Measurements from ENCODE around the gene XPO5. TPM values are rescaled to one million over a fixed set of nuclear protein-coding genes. Genes with fewer than 3 reads are reported as not detected.

Gene XPO5
- total RNA-seq: 100 to 1,000 TPM; 109 to 110 TPM

GRCh38 chr6:43575772-43576551, at the start of gene XPO5, which contains the start of gene POLH:
TSS of gene XPO5 (minus strand) at chr6:43576038. CDS start at chr6:43575864, 174 bp downstream.
TSS of gene POLH (plus strand) at chr6:43576185. CDS start at chr6:43582320, 6,135 bp downstream.
- H3K9me3 Mint-ChIP-seq: no peaks in the 10 kb centered on the region
- H3K27ac Mint-ChIP-seq: peak within 1 kb of the TSS; percentile 89 to 97
- ATAC-seq: peak; percentile 94 to 95
- peaks cover 36 to 57% of the 10 kb centered on the region in 2 donors for H3K36me3 Mint-ChIP-seq
- DNase-seq (ENCODE audit: low spot score in 2 of 2): peak; percentile 91 to 93

DNA sequence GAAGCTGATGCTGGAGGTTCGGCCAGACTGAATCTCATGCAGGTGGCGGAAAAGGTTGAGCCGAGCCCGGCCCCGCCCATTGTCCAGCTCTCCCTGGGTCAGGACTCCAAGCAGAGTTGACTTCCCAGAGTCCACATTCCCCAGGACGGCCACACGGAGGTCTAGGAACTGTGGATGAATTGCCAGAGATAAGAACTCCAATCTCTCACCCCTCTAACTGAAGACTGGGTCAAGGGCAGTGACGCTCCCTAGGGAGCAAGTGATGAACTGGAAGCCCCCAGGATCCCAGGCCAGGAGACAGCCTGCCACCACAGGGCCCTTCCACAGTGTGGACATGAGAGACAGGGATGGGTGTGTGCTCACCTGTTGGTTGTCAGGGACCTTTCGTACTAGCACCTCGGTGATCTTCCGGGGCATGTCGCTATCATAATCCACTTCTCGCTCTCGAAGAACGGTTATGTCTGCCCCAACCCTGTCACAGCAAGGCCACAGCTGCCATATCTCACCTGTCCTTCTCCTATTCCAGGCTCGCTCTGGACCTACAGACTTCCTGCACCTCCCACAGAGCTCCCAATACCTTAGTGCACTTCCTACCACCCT, 49.7 kb upstream of the XPO5 start:
- Mint-ChIP-seq H3K36me3 (peaks cover 23 to 43% of the 10 kb centered on the region in 2 donors), H3K27ac (peak overlapping the region in 1 of 2 donors; percentile 98), H3K9me3 (no peaks in the 10 kb centered on the region)
- DNase-seq (ENCODE audit: low spot score in 2 of 2) (no peak), ATAC-seq (no peak)

DNA sequence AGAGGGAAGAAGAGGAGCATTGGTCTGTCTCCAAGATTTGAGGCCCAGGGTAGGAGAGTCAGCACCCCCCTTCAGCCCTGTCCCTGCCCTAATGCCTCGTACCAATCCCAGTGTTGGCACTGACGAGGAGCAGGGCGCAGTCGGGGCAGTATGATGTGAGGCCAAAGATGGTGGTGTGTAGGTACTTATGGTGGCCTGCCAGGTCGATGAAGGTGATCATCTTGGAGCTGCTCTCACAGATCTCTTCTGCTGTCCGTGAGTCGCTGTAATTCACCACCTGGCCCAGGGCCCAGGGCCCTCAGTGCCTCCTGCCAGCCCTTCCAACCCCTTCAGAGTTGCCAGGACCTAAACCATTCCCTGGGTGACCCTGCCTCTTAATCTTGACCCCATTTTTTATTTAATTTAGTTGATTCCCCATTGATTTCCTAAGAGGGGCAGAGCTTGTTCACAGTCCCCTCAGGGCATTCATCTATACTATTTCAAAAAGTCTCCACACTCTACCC, 49.0 kb upstream of the XPO5 start:
- no peak for DNase-seq (ENCODE audit: low spot score in 2 of 2)
- Mint-ChIP-seq H3K36me3 (peaks cover 23 to 43% of the 10 kb centered on the region in 2 donors), H3K27ac (peak overlapping the region in 1 of 2 donors; percentile 98), H3K9me3 (no peaks in the 10 kb centered on the region)
- ATAC-seq: no peak

- ATAC-seq: no peak
- Mint-ChIP-seq H3K27ac (peak overlapping the region in 1 of 2 donors; percentile 60), H3K36me3 (peaks cover 18 to 43% of the 10 kb centered on the region in 2 donors)
Observed at GRCh38 chr6:43623880-43624785, 48.3 kb upstream of the XPO5 start.

GRCh38 chr6:43622541-43622940, 46.7 kb upstream of the XPO5 start:
- peak overlapping the region; percentile 32 to 60 for H3K27ac Mint-ChIP-seq
- no peak for ATAC-seq
- DNase-seq (ENCODE audit: low spot score in 2 of 2): no peak
- peaks cover 11 to 35% of the 10 kb centered on the region in 2 donors for H3K36me3 Mint-ChIP-seq
- H3K9me3 Mint-ChIP-seq: no peaks in the 10 kb centered on the region

More at GRCh38 chr6:43623880-43624785, 48.3 kb upstream of the XPO5 start:
- no peaks in the 10 kb centered on the region for H3K9me3 Mint-ChIP-seq
- no peak for DNase-seq (ENCODE audit: low spot score in 2 of 2)

- peak in 1 of 2 donors; percentile 5 for ATAC-seq
- Mint-ChIP-seq H3K27ac (peak overlapping the region in 1 of 2 donors; percentile 22), H3K36me3 (peaks cover 11 to 28% of the 10 kb centered on the region in 2 donors), H3K9me3 (no peaks in the 10 kb centered on the region)
- DNase-seq (ENCODE audit: low spot score in 2 of 2): no peak
Observed at GRCh38 chr6:43621836-43622180, 46.0 kb upstream of the XPO5 start.

- peak; percentile 8 to 19 for ATAC-seq
- Mint-ChIP-seq H3K9me3 (no peaks in the 10 kb centered on the region), H3K36me3 (peaks cover 11 to 22% of the 10 kb centered on the region in 2 donors), H3K27ac (peak overlapping the region; percentile 55 to 84)
- DNase-seq (ENCODE audit: low spot score in 2 of 2): no peak
Observed at GRCh38 chr6:43621078-43621835, 45.4 kb upstream of the XPO5 start.

- Mint-ChIP-seq H3K27ac (peak overlapping the region in 1 of 2 donors; percentile 14), H3K9me3 (no peaks in the 10 kb centered on the region), H3K36me3 (peaks cover 7% of the 10 kb centered on the region in 2 donors)
- ATAC-seq (no peak), DNase-seq (ENCODE audit: low spot score in 2 of 2) (no peak)
Observed at GRCh38 chr6:43616725-43617472, 41.1 kb upstream of the XPO5 start.

- no peaks in the 10 kb centered on the region for H3K9me3 Mint-ChIP-seq
- no peak for DNase-seq (ENCODE audit: low spot score in 2 of 2)
- H3K36me3 Mint-ChIP-seq: peaks cover 9 to 11% of the 10 kb centered on the region in 2 donors
- no peak overlapping the region for H3K27ac Mint-ChIP-seq
- ATAC-seq: no peak
Observed at GRCh38 chr6:43614396-43614730, 38.5 kb upstream of the XPO5 start.

GRCh38 chr6:43613721-43614395, 38.0 kb upstream of the XPO5 start:
- ATAC-seq (no peak), DNase-seq (ENCODE audit: low spot score in 2 of 2) (no peak)
- Mint-ChIP-seq H3K9me3 (no peaks in the 10 kb centered on the region), H3K27ac (peak overlapping the region in 1 of 2 donors; percentile 75), H3K36me3 (peaks cover 9 to 11% of the 10 kb centered on the region in 2 donors)

GRCh38 chr6:43610431-43610830, 34.6 kb upstream of the XPO5 start:
- DNase-seq (ENCODE audit: low spot score in 2 of 2) (no peak), ATAC-seq (no peak)
- H3K9me3 Mint-ChIP-seq: no peaks in the 10 kb centered on the region
- H3K36me3 Mint-ChIP-seq: peaks cover 11 to 14% of the 10 kb centered on the region in 2 donors
- H3K27ac Mint-ChIP-seq: no peak overlapping the region

DNA sequence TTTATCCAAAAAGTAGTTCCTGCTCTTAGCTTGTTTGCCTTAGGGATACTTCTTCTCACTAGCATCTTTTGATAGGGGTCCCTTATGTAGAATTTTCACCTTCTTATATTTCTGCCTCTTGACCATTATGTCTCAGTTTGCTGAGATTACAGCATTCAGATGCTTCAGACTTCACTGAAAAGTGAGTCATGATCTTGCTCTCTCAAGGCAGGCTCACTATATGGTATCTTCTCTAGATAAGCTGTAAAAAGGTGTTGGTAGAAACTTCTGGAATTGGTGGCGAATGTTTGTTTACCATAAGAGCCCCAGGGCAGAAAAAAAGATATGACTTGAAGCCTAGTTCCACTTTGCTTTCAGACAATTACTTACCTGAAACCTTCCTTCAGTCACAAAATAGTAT, 33.6 kb upstream of the XPO5 start:
- Mint-ChIP-seq H3K9me3 (no peaks in the 10 kb centered on the region), H3K27ac (no peak overlapping the region), H3K36me3 (peaks cover 11 to 14% of the 10 kb centered on the region in 2 donors)
- DNase-seq (ENCODE audit: low spot score in 2 of 2) (no peak), ATAC-seq (no peak)

DNA sequence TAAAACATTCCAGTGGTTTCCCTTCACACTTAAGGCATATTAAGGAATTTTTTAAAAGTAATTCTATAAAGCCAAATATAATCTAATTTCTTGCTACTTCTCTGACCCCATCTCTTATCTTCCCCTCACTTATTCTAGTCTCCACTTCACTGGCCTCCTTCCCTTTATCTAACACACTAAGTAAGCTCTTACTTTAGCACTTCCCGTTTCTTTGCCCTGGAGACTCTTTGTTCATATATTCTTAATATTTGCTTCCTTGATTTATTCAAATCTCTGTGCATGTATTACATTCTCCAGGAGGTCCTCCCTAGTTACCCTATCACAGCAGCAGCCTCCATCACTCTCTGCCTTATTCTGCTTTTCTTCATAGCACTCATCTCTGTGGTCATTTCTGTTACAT, 33.0 kb upstream of the XPO5 start:
- DNase-seq (ENCODE audit: low spot score in 2 of 2): no peak
- peaks cover 13% of the 10 kb centered on the region in 2 donors for H3K36me3 Mint-ChIP-seq
- no peak for ATAC-seq
- H3K9me3 Mint-ChIP-seq: no peaks in the 10 kb centered on the region
- no peak overlapping the region for H3K27ac Mint-ChIP-seq

GRCh38 chr6:43608310-43608763, 32.5 kb upstream of the XPO5 start:
- no peak overlapping the region for H3K27ac Mint-ChIP-seq
- DNase-seq (ENCODE audit: low spot score in 2 of 2) (peak in 1 of 2 donors; percentile 52), ATAC-seq (peak; percentile 43 to 57)
- peaks cover 9% of the 10 kb centered on the region in 2 donors for H3K36me3 Mint-ChIP-seq
- no peaks in the 10 kb centered on the region for H3K9me3 Mint-ChIP-seq

DNA sequence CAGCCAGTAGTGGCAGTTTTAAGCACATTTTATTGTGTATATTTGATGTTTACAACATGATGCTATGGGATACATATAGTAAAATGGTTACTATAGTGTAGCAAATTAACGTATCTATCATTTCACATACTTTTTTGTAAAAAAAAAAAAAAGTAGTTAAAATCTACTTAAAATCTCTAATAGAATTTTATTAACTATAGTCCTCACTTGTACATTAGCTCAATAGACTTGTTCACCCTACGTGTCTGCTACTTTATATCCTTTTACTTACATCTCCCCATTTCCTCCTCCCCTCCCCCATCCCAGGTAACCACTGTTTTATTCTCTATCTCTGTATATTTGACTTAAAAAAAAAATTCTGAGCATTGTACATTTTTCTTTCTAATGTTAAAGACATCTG, 30.2 kb upstream of the XPO5 start:
- ATAC-seq: no peak
- H3K27ac Mint-ChIP-seq: no peak overlapping the region
- H3K9me3 Mint-ChIP-seq: no peaks in the 10 kb centered on the region
- H3K36me3 Mint-ChIP-seq: peaks cover 14 to 16% of the 10 kb centered on the region in 2 donors
- DNase-seq (ENCODE audit: low spot score in 2 of 2): no peak
